Measurements from ENCODE around the gene BTAF1. TPM values are rescaled to one million over a fixed set of nuclear protein-coding genes. Genes with fewer than 3 reads are reported as not detected.
"Not testable (repeated sequence)": the region's sequence is repeated elsewhere in the genome, so short reads cannot be mapped to it uniquely, and the experiment has no call there.

The BTAF1 gene
- polyA plus RNA-seq, 12 donors = 16.8 to 36.8 (median 26.9) TPM; not detected in 1

- DNase-seq = no peak
Observed at GRCh38 chr10:91976317-91977051, 52.9 kb downstream of the BTAF1 start.

GRCh38 chr10:91977491-91977890, 53.9 kb downstream of the BTAF1 start:
- no peak for DNase-seq

- DNase-seq = no peak
Observed at GRCh38 chr10:91978585-91978984, 55.0 kb downstream of the BTAF1 start.

GRCh38 chr10:91980319-91980718, 56.7 kb downstream of the BTAF1 start:
- no peak for DNase-seq

- no peak for DNase-seq
Observed at GRCh38 chr10:91983416-91983815, 59.8 kb downstream of the BTAF1 start.

- DNase-seq = no peak
Observed at GRCh38 chr10:91987397-91988037, 63.9 kb downstream of the BTAF1 start.

GRCh38 chr10:91992031-91992430, 68.5 kb downstream of the BTAF1 start:
- DNase-seq = no peak

- no peak for DNase-seq
Observed at GRCh38 chr10:91996266-91996665, 72.7 kb downstream of the BTAF1 start.

- no peak for DNase-seq
Observed at GRCh38 chr10:92001581-92001980, 78.0 kb downstream of the BTAF1 start.

GRCh38 chr10:92001995-92002394, 78.4 kb downstream of the BTAF1 start:
- no peak for DNase-seq

- DNase-seq = no peak
Observed at GRCh38 chr10:92003258-92003657, 79.7 kb downstream of the BTAF1 start.

- DNase-seq = no peak
Observed at GRCh38 chr10:92005978-92006377, 82.4 kb downstream of the BTAF1 start.

- no peak for DNase-seq
Observed at GRCh38 chr10:92009445-92009844, 85.9 kb downstream of the BTAF1 start.

GRCh38 chr10:92010047-92010735, 86.6 kb downstream of the BTAF1 start:
- no peak for DNase-seq

- DNase-seq = no peak
Observed at GRCh38 chr10:92011560-92012214, 88.1 kb downstream of the BTAF1 start.

GRCh38 chr10:92014620-92015019, 91.0 kb downstream of the BTAF1 start:
- no peak for DNase-seq

- no peak for DNase-seq
Observed at GRCh38 chr10:92024700-92025099, 101.1 kb downstream of the BTAF1 start.

- not testable (repeated sequence) for DNase-seq
Observed at GRCh38 chr10:92025340-92025739, 101.8 kb downstream of the BTAF1 start.

- no peak for DNase-seq
Observed at GRCh38 chr10:92027141-92027540, 103.6 kb downstream of the BTAF1 start.

GRCh38 chr10:92031580-92031979, 108.0 kb downstream of the BTAF1 start:
- DNase-seq = no peak

GRCh38 chr10:92033070-92033469, 109.5 kb downstream of the BTAF1 start:
- DNase-seq = not testable (repeated sequence)

GRCh38 chr10:92038949-92039348, 115.4 kb downstream of the BTAF1 start:
- no peak for DNase-seq
